Body of pancreas (tissue), 4 donors: ENCODE data around the gene SPDYE1. TPM values are rescaled to one million over a fixed set of nuclear protein-coding genes. Genes with fewer than 3 reads are reported as not detected.
"Not testable (repeated sequence)": the region's sequence is repeated elsewhere in the genome, so short reads cannot be mapped to it uniquely, and the experiment has no call there.

Source experiments
- ATAC-seq: fragments of 150-250 bp; one replicate; pipeline ENCODE4 v1.9.1; 2016
- DNase-seq, 4 donors: peaks; one replicate each; pipeline ENCODE4 v3.0.0-alpha.2; 2019
- H3K27ac ChIP-seq, 4 donors: fragments of 200-600 bp; sonication (generic); 1 replicate in 3 of 4; 2 replicates in 1 of 4; pipeline versions ENCODE4 v1.5.1 to v1.6.1; 2016 to 2019; ENCODE audit warnings: mild to moderate bottlenecking in 1 of 4, mixed read lengths in 1 of 4, moderate library complexity in 1 of 4
- H3K27me3 ChIP-seq, 2 donors: fragments of 200-600 bp; sonication (generic); one replicate each; pipeline ENCODE4 v1.6.0; 2016; ENCODE audit warnings: mild to moderate bottlenecking in 1 of 2
- H3K36me3 ChIP-seq, 2 donors: fragments of 200-600 bp; sonication (generic); replicated peaks in 1 of 2; 2 replicates each; pipeline ENCODE4 v1.5.1; 2016; ENCODE audit warnings: low read depth in 2 of 2; ENCODE audit not compliant: insufficient read depth in 1 of 2
- H3K4me1 ChIP-seq: fragments of 200-600 bp; sonication (generic); one replicate; pipeline ENCODE4 v1.6.0; 2016
- H3K4me3 ChIP-seq, 2 donors: fragments of 200-600 bp; sonication (generic); 1 replicate in 1 of 2; 2 replicates in 1 of 2; pipeline ENCODE4 v1.5.1; 2016 to 2019
- H3K9me3 ChIP-seq, 3 donors: fragments of 200-600 bp; sonication (generic); 1 replicate in 2 of 3; 2 replicates in 1 of 3; pipeline ENCODE4 v1.5.1; 2016
- CTCF ChIP-seq, 7 experiments: fragments of 450-650 bp in 4 of 7; fragments of 200-600 bp in 3 of 7; sonication (generic) in 3 of 7; IDR thresholded peaks; one replicate each; pipeline ENCODE4 v1.5.1; 2016 to 2019; ENCODE audit warnings: antibody characterized with exemption in 7 of 7
- POLR2A ChIP-seq, 3 donors: fragments of 450-650 bp; IDR thresholded peaks; one replicate each; pipeline ENCODE4 v1.6.1; 2016; ENCODE audit warnings: antibody characterized with exemption in 3 of 3, mild to moderate bottlenecking in 2 of 3
- WGBS, 2 donors: methylation state at CpG; one replicate each; pipeline ENCODE4 v1.1.5; 2017; 5-methylcytosine and 5-hydroxymethylcytosine counted together
- intact Hi-C: fragments of 100-400 bp; cut with DNase I; formaldehyde crosslinking; loops from one replicate; pipeline ENCODE4 v1.15.1; 2023
- total RNA-seq, 2 donors: library from RNA; depleted of rRNA; stranded (reverse); fragments of >200 nt; gene quantifications; one replicate each; pipeline ENCODE4 v1.1.0, GENCODE V29; 2016

Gene SPDYE1
- total RNA-seq, 2 donors from 2014 or later = not detected

GRCh38 chr7:43977525-43977924 lies 20.2 kb upstream of the SPDYE1 start:
- DNase-seq = no peak
- TF ChIP-seq POLR2A (IDR thresholded peaks at IDR 0.05) (no peak), CTCF (IDR thresholded peaks at IDR 0.05) (no peak)
- no peaks in the 10 kb centered on the region for H3K36me3 ChIP-seq
- H3K4me1 ChIP-seq = no peaks in the 10 kb centered on the region
- H3K9me3 ChIP-seq = no peaks in the 10 kb centered on the region
- ATAC-seq = no peak
- no peak overlapping the region for H3K27ac ChIP-seq
- 90 to 100% methylated on average over 1 of the region's 1 CpG for WGBS, 2 donors
- H3K4me3 ChIP-seq = no peak overlapping the region
- no peaks in the 10 kb centered on the region for H3K27me3 ChIP-seq
- intact Hi-C loops = no loop called here

GRCh38 chr7:43978102-43978501 lies 19.6 kb upstream of the SPDYE1 start:
- ATAC-seq, H3K27me3 ChIP-seq, H3K4me3 ChIP-seq, intact Hi-C loops, H3K36me3 ChIP-seq, H3K9me3 ChIP-seq, H3K4me1 ChIP-seq, H3K27ac ChIP-seq, DNase-seq: not testable (repeated sequence)
- 93 to 96% methylated on average over 11 of the region's 11 CpGs for WGBS, 2 donors

- peak; percentile 33 for ATAC-seq
- intact Hi-C loops, H3K4me3 ChIP-seq, DNase-seq, H3K36me3 ChIP-seq, H3K9me3 ChIP-seq, H3K4me1 ChIP-seq, H3K27ac ChIP-seq, H3K27me3 ChIP-seq: not testable (repeated sequence)
- WGBS, 2 donors = no CpG with 5 or more reads among the region's 6 CpGs
Observed at GRCh38 chr7:43982848-43983247, 14.8 kb upstream of the SPDYE1 start.

GRCh38 chr7:43983736-43984135 lies 14.0 kb upstream of the SPDYE1 start:
- H3K36me3 ChIP-seq, intact Hi-C loops, H3K27me3 ChIP-seq, H3K9me3 ChIP-seq, H3K4me3 ChIP-seq, H3K4me1 ChIP-seq, DNase-seq, H3K27ac ChIP-seq, ATAC-seq: not testable (repeated sequence)
- WGBS, 2 donors = 87 to 100% methylated on average over 1 to 2 of the region's 2 CpGs

- H3K4me1 ChIP-seq, H3K4me3 ChIP-seq, H3K9me3 ChIP-seq, H3K27me3 ChIP-seq, intact Hi-C loops, H3K27ac ChIP-seq, H3K36me3 ChIP-seq: not testable (repeated sequence)
- DNase-seq (peak; percentile 38 to 68 (median 62)), ATAC-seq (peak; percentile 68)
- peak in 4 of 7 experiments; percentile 30 to 62 (median 42) for TF ChIP-seq CTCF (IDR thresholded peaks at IDR 0.05)
- 32 to 35% methylated on average over 10 to 23 of the region's 33 CpGs for WGBS, 2 donors
Observed at GRCh38 chr7:43985904-43986864, 11.5 kb upstream of the SPDYE1 start.

GRCh38 chr7:43987476-43987875 lies 10.2 kb upstream of the SPDYE1 start:
- ATAC-seq, H3K4me1 ChIP-seq, intact Hi-C loops, H3K4me3 ChIP-seq, H3K9me3 ChIP-seq, H3K27me3 ChIP-seq, H3K27ac ChIP-seq, H3K36me3 ChIP-seq, DNase-seq: not testable (repeated sequence)
- WGBS, 2 donors = 80% methylated on average over 2 of the region's 9 CpGs; no CpG with 5 or more reads in 1 of the 2 donors

- DNase-seq, H3K27ac ChIP-seq, intact Hi-C loops: not testable (repeated sequence)
Observed at GRCh38 chr7:43990011-43990585, 7.6 kb upstream of the SPDYE1 start.

GRCh38 chr7:43990829-43991228 lies 6.9 kb upstream of the SPDYE1 start:
- intact Hi-C loops, H3K9me3 ChIP-seq, H3K27me3 ChIP-seq, H3K4me1 ChIP-seq, H3K27ac ChIP-seq, H3K36me3 ChIP-seq, H3K4me3 ChIP-seq, ATAC-seq, DNase-seq: not testable (repeated sequence)
- WGBS, 2 donors = 100% methylated on average over 1 of the region's 1 CpG

More at GRCh38 chr7:43990011-43990585, 7.6 kb upstream of the SPDYE1 start:
- H3K36me3 ChIP-seq, H3K27me3 ChIP-seq, ATAC-seq, H3K4me1 ChIP-seq, H3K4me3 ChIP-seq, H3K9me3 ChIP-seq: not testable (repeated sequence)
- whole genome bisulfite sequencing, 2 donors = 66 to 79% methylated on average over 5 to 7 of the region's 12 CpGs

GRCh38 chr7:43992896-43993295 lies 4.8 kb upstream of the SPDYE1 start:
- H3K27ac ChIP-seq, H3K9me3 ChIP-seq, H3K4me1 ChIP-seq, H3K4me3 ChIP-seq, intact Hi-C loops, H3K27me3 ChIP-seq, H3K36me3 ChIP-seq, ATAC-seq, DNase-seq: not testable (repeated sequence)
- 85 to 86% methylated on average over 7 of the region's 7 CpGs for WGBS, 2 donors

- ATAC-seq, DNase-seq, H3K4me3 ChIP-seq, H3K27me3 ChIP-seq, H3K4me1 ChIP-seq, intact Hi-C loops, H3K36me3 ChIP-seq, H3K9me3 ChIP-seq, H3K27ac ChIP-seq: not testable (repeated sequence)
- 82% methylated on average over 5 of the region's 6 CpGs; no CpG with 5 or more reads in 1 of the 2 donors for WGBS, 2 donors
Observed at GRCh38 chr7:43994681-43995080, 3.0 kb upstream of the SPDYE1 start.
